HCT116 (cell line): ENCODE data around the gene CACNA1S. TPM values are rescaled to one million over a fixed set of nuclear protein-coding genes. Genes with fewer than 3 reads are reported as not detected.

Experiments used
- ATAC-seq: fragments of 200-7000 bp; cut with Tn5 transposase; 2 replicates; pipeline ENCODE4 v1.9.1; 2020; ENCODE audit warnings: mild to moderate bottlenecking, moderate library complexity
- BruUV-seq: library from RNA; stranded (reverse); fragments of 400-500 nt; replicated peaks from 2 replicates; lab custom pipeline; 2021; lab: Mats Ljungman, UMichigan
- CTCF ChIA-PET: fragments of 300-600 bp; sonication (Branson Sonifier 250); formaldehyde crosslinking; loops from one replicate; lab custom pipeline; 2021; ENCODE audit warnings: antibody characterized with exemption; lab: Charles Lee
- POLR2A ChIA-PET: fragments of 300-600, 350-600 bp; sonication (Branson Sonifier 250); formaldehyde crosslinking; loops from one replicate; lab custom pipeline; 2021; ENCODE audit warnings: antibody characterized with exemption; lab: Charles Lee
- RAD21 ChIA-PET, 2 experiments: fragments of 300-600 bp; sonication (Branson Sonifier 250); formaldehyde crosslinking; loops; one replicate each; lab custom pipeline; 2023; ENCODE audit warnings: low total read pairs in 2 of 2; ENCODE audit not compliant: uncharacterized antibody in 2 of 2, unreplicated experiment in 2 of 2, low non-redundant PET in 1 of 2; lab: Charles Lee
- DNase-seq: peaks from one replicate; pipeline ENCODE4 v3.0.0-alpha.2; 2010; ENCODE audit warnings: low read depth, low spot score
- H2AFZ ChIP-seq: fragments of 200-600 bp; shearing (Covaris generic), sonication (generic); 2 replicates; pipeline ENCODE4 v1.6.1; 2017; ENCODE audit warnings: low read depth, mixed run types, mixed read lengths, antibody characterized with exemption, low read length; ENCODE audit not compliant: poor library complexity, severe bottlenecking
- H3K27ac ChIP-seq: 2 replicates; pipeline ENCODE4 v1.5.1; 2012; ENCODE audit warnings: low read depth, low read length
- H3K27me3 ChIP-seq: fragments of 200-600 bp; sonication (generic); 2 replicates; pipeline ENCODE4 v1.6.1; 2016; ENCODE audit warnings: mixed run types, low read length, mixed read lengths; ENCODE audit not compliant: insufficient read depth
- H3K36me3 ChIP-seq, 2 experiments: fragments of 200-500 bp in 1 of 2; fragments of 200-600 bp in 1 of 2; sonication (Bioruptor generic) in 1 of 2; sonication (generic) in 1 of 2; 2 replicates each; pipeline versions ENCODE4 v1.5.1 to v1.6.1; 2014 to 2016; ENCODE audit warnings: low read length in 2 of 2, inconsistent platforms in 1 of 2, mixed read lengths in 1 of 2, mixed run types in 1 of 2; ENCODE audit not compliant: insufficient read depth in 2 of 2, control insufficient read depth in 1 of 2
- H3K4me1 ChIP-seq, 2 experiments: fragments of 200-600 bp in 1 of 2; sonication (generic) in 1 of 2; 2 replicates each; pipeline versions ENCODE4 v1.5.1 to v1.6.1; 2012 to 2017; ENCODE audit warnings: low read length in 2 of 2, inconsistent platforms in 1 of 2, mild to moderate bottlenecking in 1 of 2, mixed read lengths in 1 of 2, mixed run types in 1 of 2, moderate library complexity in 1 of 2; ENCODE audit not compliant: insufficient read depth in 2 of 2, control insufficient read depth in 1 of 2
- H3K4me2 ChIP-seq: fragments of 200-600 bp; sonication (generic); 2 replicates; pipeline ENCODE4 v1.6.1; 2017; ENCODE audit warnings: mixed run types, low read length, mixed read lengths
- H3K4me3 ChIP-seq, 2 experiments: fragments of 200-600 bp in 1 of 2; sonication (generic) in 1 of 2; replicated peaks in 1 of 2; 2 replicates each; pipeline ENCODE4 v1.5.1; 2011 to 2016; ENCODE audit warnings: low read length in 2 of 2, control low read depth in 1 of 2, low read depth in 1 of 2, mild to moderate bottlenecking in 1 of 2, mixed read lengths in 1 of 2, mixed run types in 1 of 2
- H3K79me2 ChIP-seq: fragments of 200-600 bp; sonication (generic); 2 replicates; pipeline ENCODE4 v1.6.1; 2017; ENCODE audit warnings: mild to moderate bottlenecking, mixed run types, low read length, moderate library complexity, mixed read lengths; ENCODE audit not compliant: insufficient read depth
- H3K9ac ChIP-seq: fragments of 200-600 bp; sonication (generic); 2 replicates; pipeline ENCODE4 v1.6.1; 2016; ENCODE audit warnings: low read length, mixed read lengths
- H3K9me2 ChIP-seq: fragments of 200-600 bp; sonication (generic), shearing (Covaris generic); 2 replicates; pipeline ENCODE4 v1.6.1; 2017; ENCODE audit warnings: mixed run types, mild to moderate bottlenecking, moderate library complexity; ENCODE audit not compliant: insufficient read depth
- H3K9me3 ChIP-seq, 2 experiments: fragments of 200-500 bp in 1 of 2; fragments of 200-600 bp in 1 of 2; sonication (Bioruptor generic) in 1 of 2; sonication (generic) in 1 of 2; 2 replicates each; pipeline ENCODE4 v1.6.1; 2014 to 2017; ENCODE audit warnings: low read length in 2 of 2, mixed read lengths in 2 of 2, inconsistent platforms in 1 of 2, low read depth in 1 of 2, mild to moderate bottlenecking in 1 of 2, mixed run types in 1 of 2, moderate library complexity in 1 of 2; ENCODE audit not compliant: control insufficient read depth in 1 of 2, insufficient read depth in 1 of 2
- H4K20me1 ChIP-seq: fragments of 200-600 bp; sonication (generic), shearing (Covaris generic); 2 replicates; pipeline ENCODE4 v1.6.1; 2017; ENCODE audit warnings: mixed run types, mild to moderate bottlenecking, moderate library complexity; ENCODE audit not compliant: insufficient read depth
- CBX3 ChIP-seq: IDR thresholded peaks from 2 replicates; pipeline ENCODE4 v1.6.1; 2012; ENCODE audit warnings: low read depth
- CEBPB ChIP-seq: IDR thresholded peaks from 2 replicates; pipeline ENCODE4 v1.6.1; 2012; ENCODE audit warnings: low read depth
- CTCF ChIP-seq, 3 experiments: fragments of 200-600 bp in 1 of 3; sonication (generic) in 1 of 3; IDR thresholded peaks in 2 of 3; conservative IDR thresholded peaks in 1 of 3; 2 replicates each; pipeline ENCODE4 v1.5.1; 2012 to 2017; ENCODE audit warnings: low read depth in 2 of 3, low read length in 2 of 3, antibody characterized with exemption in 1 of 3, borderline replicate concordance in 1 of 3, control low read depth in 1 of 3, mild to moderate bottlenecking in 1 of 3, mixed read lengths in 1 of 3, mixed run types in 1 of 3, moderate library complexity in 1 of 3; ENCODE audit not compliant: insufficient read depth in 1 of 3
- MAX ChIP-seq: IDR thresholded peaks from 2 replicates; pipeline ENCODE4 v1.6.1; 2012
- POLR2A ChIP-seq: IDR thresholded peaks from 2 replicates; pipeline ENCODE4 v1.7.0; 2011; ENCODE audit warnings: borderline replicate concordance; ENCODE audit not compliant: insufficient read depth, insufficient read length; ENCODE audit errors: extremely low read depth
- POLR2AphosphoS5 ChIP-seq: IDR thresholded peaks from 2 replicates; pipeline ENCODE4 v1.6.1; 2011; ENCODE audit warnings: mild to moderate bottlenecking, low read depth, low read length, moderate library complexity
- REST ChIP-seq: IDR thresholded peaks from 2 replicates; pipeline ENCODE4 v1.6.1; 2012; ENCODE audit warnings: low read depth
- SIN3A ChIP-seq: IDR thresholded peaks from 2 replicates; pipeline ENCODE4 v1.6.1; 2012; ENCODE audit warnings: low read depth
- SP1 ChIP-seq: IDR thresholded peaks from 2 replicates; pipeline ENCODE4 v1.6.1; 2012; ENCODE audit warnings: low read depth
- SRF ChIP-seq: IDR thresholded peaks from 2 replicates; pipeline ENCODE4 v1.6.1; 2012; ENCODE audit warnings: low read depth
- ZBTB33 ChIP-seq: IDR thresholded peaks from 2 replicates; pipeline ENCODE4 v1.6.1; 2011; ENCODE audit warnings: mild to moderate bottlenecking, low read length, moderate library complexity; ENCODE audit not compliant: insufficient replicate concordance; ENCODE audit errors: extremely low read depth
- ZFX ChIP-seq: fragments of 450-650 bp; IDR thresholded peaks from 2 replicates; pipeline ENCODE4 v1.6.1; 2017
- ZNF274 ChIP-seq: fragments of 200-500 bp; sonication (Bioruptor generic); IDR thresholded peaks from 2 replicates; pipeline ENCODE4 v1.6.1; 2014; ENCODE audit warnings: mild to moderate bottlenecking, low read depth, low read length, inconsistent platforms
- intact Hi-C: fragments of 100-400 bp; cut with micrococcal nuclease; formaldehyde crosslinking; loops from 2 replicates; pipeline ENCODE4 v1.10.0; 2022
- total RNA-seq: library from RNA; stranded (reverse); gene quantifications from one replicate; pipeline ENCODE4 v1.2.1, GENCODE V29; 2021; ENCODE audit not compliant: unreplicated experiment

Gene CACNA1S
- total RNA-seq, 1 experiment from 2014 or later, result not detected

GRCh38 chr1:201072149-201072548 is 40.1 kb downstream of the CACNA1S start:
- intact Hi-C loops, result no loop called here
- no TSS peak for BruUV-seq
- RAD21 ChIA-PET, result no interaction called here
- H3K9ac ChIP-seq, result no peak overlapping the region
- CTCF ChIA-PET, result interaction anchor here (1.5 kb wide), 1 partner anchor 14 kb away, joined by 5 read pairs; no protein-coding TSS in a partner anchor
- POLR2A ChIA-PET, result interaction anchor here (1.7 kb wide), 1 partner anchor 9 kb away, joined by 4 read pairs; no protein-coding TSS in a partner anchor
- ATAC-seq (peak; percentile 35; the same call in 1 of the 2 replicates), DNase-seq (no peak)
- no peaks in the 10 kb centered on the region; the same call in 1 of the 2 replicates for H3K27me3 ChIP-seq
- no peaks in the 10 kb centered on the region for H3K36me3 ChIP-seq
- no peaks in the 10 kb centered on the region for H4K20me1 ChIP-seq
- TF ChIP-seq ZFX, result no peak
- TF ChIP-seq SRF, result peak; percentile 65
- H2AFZ ChIP-seq, result no peak overlapping the region
- H3K4me2 ChIP-seq, result no peak overlapping the region
- H3K4me3 ChIP-seq, result no peak overlapping the region
- H3K9me2 ChIP-seq, result no peaks in the 10 kb centered on the region
- peaks cover 0 to 10% of the 10 kb centered on the region in 2 experiments; a peak in 2 of 4 replicates for H3K4me1 ChIP-seq
- H3K79me2 ChIP-seq, result no peaks in the 10 kb centered on the region
- H3K27ac ChIP-seq, result no peak overlapping the region
- no peaks in the 10 kb centered on the region for H3K9me3 ChIP-seq

- no peak overlapping the region for H2AFZ ChIP-seq
- RAD21 ChIA-PET, result no interaction called here
- no peak overlapping the region for H3K9ac ChIP-seq
- no TSS peak for BruUV-seq
- no peaks in the 10 kb centered on the region for H3K9me3 ChIP-seq
- no peaks in the 10 kb centered on the region for H3K79me2 ChIP-seq
- DNase-seq, result no peak
- POLR2A ChIA-PET, result no interaction called here
- no peak overlapping the region for H3K27ac ChIP-seq
- peak; percentile 70 for ATAC-seq
- H3K4me2 ChIP-seq, result no peak overlapping the region
- no peaks in the 10 kb centered on the region; the same call in 1 of the 2 replicates for H3K27me3 ChIP-seq
- peaks cover 0 to 10% of the 10 kb centered on the region in 2 experiments; a peak in 2 of 4 replicates for H3K4me1 ChIP-seq
- no peaks in the 10 kb centered on the region for H4K20me1 ChIP-seq
- CTCF ChIA-PET, result no interaction called here
- no peak overlapping the region for H3K4me3 ChIP-seq
- intact Hi-C loops, result no loop called here
- no peaks in the 10 kb centered on the region for H3K36me3 ChIP-seq
- no peaks in the 10 kb centered on the region for H3K9me2 ChIP-seq
- TF ChIP-seq ZNF274 (no peak), CBX3 (no peak), POLR2AphosphoS5 (no peak), ZBTB33 (no peak), SRF (no peak), CTCF (IDR thresholded peaks at IDR 0.05 in 2 of 3, conservative IDR thresholded peaks at IDR 0.05 in 1 of 3; ENCODE audit: borderline replicate concordance in 1 of 3, insufficient read depth in 1 of 3, low read depth in 2 of 3, low read length in 2 of 3) (no peak), SIN3A (no peak), CEBPB (no peak), MAX (no peak), POLR2A (no peak), ZFX (no peak), SP1 (no peak), REST (no peak)
These were observed 42.6 kb downstream of the CACNA1S start for GRCh38 chr1:201069636-201070035.
